Body of pancreas (tissue), 4 donors: ENCODE measurements around the gene CPNE2. TPM values are rescaled to one million over a fixed set of nuclear protein-coding genes. Genes with fewer than 3 reads are reported as not detected.
"Not testable (repeated sequence)": the region's sequence is repeated elsewhere in the genome, so short reads cannot be mapped to it uniquely, and the experiment has no call there.

ENCODE experiments used
- ATAC-seq: fragments of 150-250 bp; one replicate; pipeline ENCODE4 v1.9.1; 2016
- DNase-seq, 4 donors: peaks; one replicate each; pipeline ENCODE4 v3.0.0-alpha.2; 2019
- H3K27ac ChIP-seq, 4 donors: fragments of 200-600 bp; sonication (generic); 1 replicate in 3 of 4; 2 replicates in 1 of 4; pipeline versions ENCODE4 v1.5.1 to v1.6.1; 2016 to 2019; ENCODE audit warnings: mild to moderate bottlenecking in 1 of 4, mixed read lengths in 1 of 4, moderate library complexity in 1 of 4
- H3K27me3 ChIP-seq, 2 donors: fragments of 200-600 bp; sonication (generic); one replicate each; pipeline ENCODE4 v1.6.0; 2016; ENCODE audit warnings: mild to moderate bottlenecking in 1 of 2
- H3K36me3 ChIP-seq, 2 donors: fragments of 200-600 bp; sonication (generic); replicated peaks in 1 of 2; 2 replicates each; pipeline ENCODE4 v1.5.1; 2016; ENCODE audit warnings: low read depth in 2 of 2; ENCODE audit not compliant: insufficient read depth in 1 of 2
- H3K4me1 ChIP-seq: fragments of 200-600 bp; sonication (generic); one replicate; pipeline ENCODE4 v1.6.0; 2016
- H3K4me3 ChIP-seq, 2 donors: fragments of 200-600 bp; sonication (generic); 1 replicate in 1 of 2; 2 replicates in 1 of 2; pipeline ENCODE4 v1.5.1; 2016 to 2019
- H3K9me3 ChIP-seq, 3 donors: fragments of 200-600 bp; sonication (generic); 1 replicate in 2 of 3; 2 replicates in 1 of 3; pipeline ENCODE4 v1.5.1; 2016
- CTCF ChIP-seq, 7 experiments: fragments of 450-650 bp in 4 of 7; fragments of 200-600 bp in 3 of 7; sonication (generic) in 3 of 7; IDR thresholded peaks; one replicate each; pipeline ENCODE4 v1.5.1; 2016 to 2019; ENCODE audit warnings: antibody characterized with exemption in 7 of 7
- POLR2A ChIP-seq, 3 donors: fragments of 450-650 bp; IDR thresholded peaks; one replicate each; pipeline ENCODE4 v1.6.1; 2016; ENCODE audit warnings: antibody characterized with exemption in 3 of 3, mild to moderate bottlenecking in 2 of 3
- WGBS, 2 donors: methylation state at CpG; one replicate each; pipeline ENCODE4 v1.1.5; 2017; 5-methylcytosine and 5-hydroxymethylcytosine counted together
- intact Hi-C: fragments of 100-400 bp; cut with DNase I; formaldehyde crosslinking; loops from one replicate; pipeline ENCODE4 v1.15.1; 2023
- total RNA-seq, 2 donors: library from RNA; depleted of rRNA; stranded (reverse); fragments of >200 nt; gene quantifications; one replicate each; pipeline ENCODE4 v1.1.0, GENCODE V29; 2016

Gene CPNE2
- total RNA-seq, 2 donors from 2014 or later = 8.8 to 16.5 TPM

- Histone ChIP-seq H3K27me3 (no peaks in the 10 kb centered on the region), H3K27ac (peak overlapping the region; percentile 72 to 94 (median 88)), H3K9me3 (no peaks in the 10 kb centered on the region), H3K4me1 (peaks cover 29% of the 10 kb centered on the region), H3K36me3 (no peaks in the 10 kb centered on the region), H3K4me3 (peak overlapping the region; percentile 81 to 91)
- intact Hi-C loops = no loop called here
- no peak for ATAC-seq
- TF ChIP-seq CTCF (IDR thresholded peaks at IDR 0.05) = no peak
- TF ChIP-seq POLR2A (IDR thresholded peaks at IDR 0.05) = no peak
- peak in 1 of 4 donors; percentile 19 for DNase-seq
- WGBS, 2 donors = 7 to 8% methylated on average over 14 to 15 of the region's 15 CpGs
Measured at GRCh38 chr16:57184887-57185445, 92.6 kb downstream of the CPNE2 start.

- peak; percentile 60 to 65 (median 63) for DNase-seq
- Histone ChIP-seq H3K9me3 (no peaks in the 10 kb centered on the region), H3K4me3 (peak overlapping the region; percentile 81 to 91), H3K27me3 (no peaks in the 10 kb centered on the region), H3K36me3 (no peaks in the 10 kb centered on the region), H3K27ac (peak overlapping the region; percentile 72 to 94 (median 88)), H3K4me1 (peaks cover 33% of the 10 kb centered on the region)
- intact Hi-C loops = no loop called here
- 0% methylated on average over 20 to 37 of the region's 37 CpGs for WGBS, 2 donors
- peak; percentile 25 for ATAC-seq
- TF ChIP-seq POLR2A (IDR thresholded peaks at IDR 0.05) (no peak), CTCF (IDR thresholded peaks at IDR 0.05) (peak in 2 of 7 experiments; percentile 8 to 33)
Measured at GRCh38 chr16:57185446-57185944, 93.1 kb downstream of the CPNE2 start.

GRCh38 chr16:57185945-57186871 lies 93.8 kb downstream of the CPNE2 start, which contains the start of the genes PSME3IP1 and RSPRY1:
Gene PSME3IP1, minus strand, starts transcription at chr16:57186039. Its CDS starts 12,185 bp downstream, at chr16:57173854.
Gene RSPRY1, plus strand, starts transcription at chr16:57186329. Its CDS starts 18,330 bp downstream, at chr16:57204659.
- peak; percentile 95 for ATAC-seq
- peak within 1 kb of the TSS; percentile 89 to 95 (median 94) for H3K27ac ChIP-seq
- peak; percentile 98 to 99 (median 98) for DNase-seq
- TF ChIP-seq POLR2A (IDR thresholded peaks at IDR 0.05) (peak; percentile 79 to 90 (median 85)), CTCF (IDR thresholded peaks at IDR 0.05) (no peak)
- no peaks in the 10 kb centered on the region for H3K27me3 ChIP-seq
- no peaks in the 10 kb centered on the region for H3K9me3 ChIP-seq
- intact Hi-C loops = no loop called here
- H3K4me1 ChIP-seq = peaks cover 41% of the 10 kb centered on the region
- WGBS, 2 donors = 1% methylated on average over 31 to 62 of the region's 64 CpGs
- no peaks in the 10 kb centered on the region for H3K36me3 ChIP-seq
- H3K4me3 ChIP-seq = peak within 1 kb of the TSS; percentile 90 to 91

- 1% methylated on average over 26 to 28 of the region's 28 CpGs for WGBS, 2 donors
- H3K9me3 ChIP-seq = no peaks in the 10 kb centered on the region
- H3K4me1 ChIP-seq = peaks cover 43% of the 10 kb centered on the region
- no peaks in the 10 kb centered on the region for H3K36me3 ChIP-seq
- H3K27me3 ChIP-seq = no peaks in the 10 kb centered on the region
- H3K4me3 ChIP-seq = peak overlapping the region; percentile 88 to 90
- TF ChIP-seq POLR2A (IDR thresholded peaks at IDR 0.05) (peak in 2 of 3 donors; percentile 39 to 49), CTCF (IDR thresholded peaks at IDR 0.05) (no peak)
- H3K27ac ChIP-seq = peak overlapping the region; percentile 89 to 95 (median 94)
- ATAC-seq (peak; percentile 3), DNase-seq (peak; percentile 34 to 46 (median 36))
- intact Hi-C loops = no loop called here
Measured at GRCh38 chr16:57186872-57187854, 94.8 kb downstream of the CPNE2 start.

- H3K4me3 ChIP-seq, ATAC-seq, H3K27me3 ChIP-seq, DNase-seq, H3K9me3 ChIP-seq, intact Hi-C loops, H3K36me3 ChIP-seq: not testable (repeated sequence)
- Histone ChIP-seq H3K4me1 (peaks cover 43% of the 10 kb centered on the region), H3K27ac (peak overlapping the region; percentile 89 to 95 (median 94))
- 30 to 43% methylated on average over 18 of the region's 18 CpGs for WGBS, 2 donors
Measured at GRCh38 chr16:57187902-57188710, 95.7 kb downstream of the CPNE2 start.
